Ishikawa (cell line): ENCODE data around the gene LBR.

Source experiments
- CEBPB ChIP-seq: IDR thresholded peaks from 2 replicates; pipeline ENCODE4 v1.6.1; 2012
- CREB1 ChIP-seq: IDR thresholded peaks from 2 replicates; pipeline ENCODE4 v1.6.1; 2012; ENCODE audit warnings: low read depth
- EGR1 ChIP-seq: IDR thresholded peaks from 2 replicates; pipeline ENCODE4 v1.6.1; 2012
- EP300 ChIP-seq: IDR thresholded peaks from 2 replicates; pipeline ENCODE4 v1.6.1; 2012; ENCODE audit warnings: borderline replicate concordance
- FOXM1 ChIP-seq: IDR thresholded peaks from 2 replicates; pipeline ENCODE4 v1.6.1; 2012; ENCODE audit warnings: low read depth, borderline replicate concordance
- NFIC ChIP-seq: IDR thresholded peaks from 2 replicates; pipeline ENCODE4 v1.6.1; 2012
- RAD21 ChIP-seq: IDR thresholded peaks from 2 replicates; pipeline ENCODE4 v1.6.1; 2012; ENCODE audit warnings: low read depth
- REST ChIP-seq: IDR thresholded peaks from 2 replicates; pipeline ENCODE4 v1.6.1; 2012; ENCODE audit warnings: low read depth, mild to moderate bottlenecking
- TAF1 ChIP-seq: IDR thresholded peaks from 2 replicates; pipeline ENCODE4 v1.6.1; 2012; ENCODE audit warnings: low read depth, mild to moderate bottlenecking
- TCF12 ChIP-seq: IDR thresholded peaks from 2 replicates; pipeline ENCODE4 v1.6.1; 2012; ENCODE audit warnings: low read depth
- TEAD4 ChIP-seq: IDR thresholded peaks from 2 replicates; pipeline ENCODE4 v1.6.1; 2012
- YY1 ChIP-seq: IDR thresholded peaks from 2 replicates; pipeline ENCODE4 v1.6.1; 2012; ENCODE audit warnings: low read depth
- ZBTB7A ChIP-seq: IDR thresholded peaks from 2 replicates; pipeline ENCODE4 v1.6.1; 2012; ENCODE audit warnings: low read depth
- TF ChIP-seq, protein P1 (sequence below): IDR thresholded peaks from 2 replicates; pipeline ENCODE4 v1.6.1; 2012
- TF ChIP-seq, protein P2 (sequence below): IDR thresholded peaks from 2 replicates; pipeline ENCODE4 v1.6.1; 2012

LBR gene

GRCh38 chr1:225415967-225416745 lies 11.7 kb downstream of the LBR start:
- TF ChIP-seq RAD21 (no peak), CEBPB (no peak), TEAD4 (no peak)

DNA sequence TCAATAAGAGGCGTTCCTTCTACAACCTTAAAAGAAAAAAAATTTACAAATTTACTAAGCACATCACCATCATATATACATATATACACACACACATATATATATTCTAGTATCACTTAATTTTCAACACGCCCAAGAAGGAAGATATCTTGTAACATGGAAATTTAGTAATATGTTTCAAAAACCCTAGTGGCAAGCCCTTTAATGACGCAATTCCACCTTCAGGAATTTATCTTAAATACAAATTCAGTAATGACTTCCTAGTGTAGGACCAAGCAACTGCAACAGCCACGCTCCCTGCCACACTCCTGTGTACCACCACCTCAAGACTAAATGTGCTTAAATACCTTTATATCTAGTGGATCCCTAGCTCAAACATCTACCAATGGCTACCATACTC lies 12.5 kb downstream of the LBR start:
- TF ChIP-seq NFIC (no peak), YY1 (no peak), CREB1 (no peak), RAD21 (no peak), TEAD4 (no peak), EGR1 (no peak), CEBPB (peak; percentile 38; the same call in 1 of the 2 replicates), TCF12 (no peak), REST (no peak)

DNA sequence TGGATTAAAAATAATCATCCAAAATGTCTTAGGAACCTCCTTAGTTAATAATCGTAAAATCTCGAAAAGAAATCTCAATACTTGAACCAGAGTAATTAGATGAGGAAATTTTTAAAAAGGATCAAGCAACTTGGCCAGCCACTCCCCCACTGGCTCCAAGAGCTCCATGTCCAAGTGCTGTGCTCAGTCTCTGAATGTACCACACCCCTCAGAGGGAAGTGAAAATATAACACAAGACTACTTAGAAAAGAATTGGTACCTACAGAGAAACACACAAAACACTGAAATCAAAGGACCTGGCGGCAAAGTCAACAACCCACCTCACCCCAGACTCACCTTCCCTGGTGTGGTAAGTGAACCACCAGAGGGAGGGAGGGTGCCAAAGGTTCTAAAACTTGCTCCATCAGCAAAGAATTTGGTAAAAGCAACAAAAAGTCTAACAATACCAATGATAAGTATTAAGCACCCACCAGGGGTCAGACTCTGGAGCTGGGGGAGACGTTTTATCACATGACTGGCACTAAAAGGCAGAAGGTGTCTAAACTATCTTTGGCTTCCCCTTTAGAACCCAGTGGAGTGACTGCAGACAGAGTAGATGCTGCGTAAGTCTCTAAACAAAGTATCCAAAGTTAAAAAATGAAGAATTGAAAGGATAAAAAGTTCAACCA lies 14.0 kb downstream of the LBR start:
- no peak for TF ChIP-seq CREB1
- no peak for TF ChIP-seq TCF12
- no peak for TF ChIP-seq TEAD4
- TF ChIP-seq EGR1 = no peak

DNA sequence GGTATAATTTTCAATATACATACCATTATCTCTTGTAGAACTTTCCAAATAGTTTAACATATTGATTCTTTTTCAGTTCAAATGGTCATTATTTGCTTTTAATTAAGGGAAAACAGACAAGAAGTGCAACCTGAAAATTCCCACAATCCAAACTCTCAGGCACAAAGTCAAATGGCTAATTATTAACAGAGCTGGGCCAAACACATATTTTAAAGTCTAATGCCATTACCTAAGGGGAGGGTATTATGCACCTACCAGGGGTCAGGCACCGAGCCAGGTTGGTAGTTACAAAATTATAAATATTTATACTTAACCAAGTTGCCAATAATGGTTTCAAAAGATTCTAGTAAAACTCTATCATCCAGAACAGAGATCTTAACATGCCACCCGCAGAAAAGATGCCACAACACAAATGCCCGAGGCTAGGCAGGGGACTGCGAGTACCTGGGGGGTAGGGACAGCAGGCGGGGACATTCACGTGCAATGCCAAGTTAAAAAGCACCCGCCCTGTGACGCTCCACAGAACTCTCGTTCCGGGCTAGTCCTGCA lies 15.0 kb downstream of the LBR start:
- TF ChIP-seq NFIC = no peak
- no peak for TF ChIP-seq EGR1
- TF ChIP-seq TEAD4 = no peak
- no peak for TF ChIP-seq YY1
- TF ChIP-seq TCF12 = no peak
- TF ChIP-seq CEBPB = no peak

- TF ChIP-seq NFIC = no peak
- TF ChIP-seq TCF12 = no peak
- TF ChIP-seq CREB1 = no peak
- TF ChIP-seq YY1 = no peak
- TF ChIP-seq EP300 = no peak
- TF ChIP-seq ZBTB7A = no peak
- TF ChIP-seq TEAD4 = no peak
- no peak for TF ChIP-seq FOXM1
- TF ChIP-seq, protein P1, sequence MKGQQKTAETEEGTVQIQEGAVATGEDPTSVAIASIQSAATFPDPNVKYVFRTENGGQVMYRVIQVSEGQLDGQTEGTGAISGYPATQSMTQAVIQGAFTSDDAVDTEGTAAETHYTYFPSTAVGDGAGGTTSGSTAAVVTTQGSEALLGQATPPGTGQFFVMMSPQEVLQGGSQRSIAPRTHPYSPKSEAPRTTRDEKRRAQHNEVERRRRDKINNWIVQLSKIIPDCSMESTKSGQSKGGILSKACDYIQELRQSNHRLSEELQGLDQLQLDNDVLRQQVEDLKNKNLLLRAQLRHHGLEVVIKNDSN = no peak
- TF ChIP-seq TAF1 = no peak
- TF ChIP-seq EGR1 = no peak
- TF ChIP-seq, protein P2, sequence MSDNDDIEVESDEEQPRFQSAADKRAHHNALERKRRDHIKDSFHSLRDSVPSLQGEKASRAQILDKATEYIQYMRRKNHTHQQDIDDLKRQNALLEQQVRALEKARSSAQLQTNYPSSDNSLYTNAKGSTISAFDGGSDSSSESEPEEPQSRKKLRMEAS = no peak
Measured at GRCh38 chr1:225412321-225412720, 15.5 kb downstream of the LBR start.

- TF ChIP-seq FOXM1 (no peak), TAF1 (no peak), ZBTB7A (no peak), CEBPB (no peak), EGR1 (no peak), NFIC (no peak), CREB1 (no peak), TEAD4 (no peak), TCF12 (no peak), YY1 (no peak)
- TF ChIP-seq, protein P1 = no peak
- TF ChIP-seq, protein P2 = no peak
Measured at GRCh38 chr1:225410036-225410435, 17.8 kb downstream of the LBR start.

GRCh38 chr1:225409051-225409450 lies 18.8 kb downstream of the LBR start:
- TF ChIP-seq TAF1 (no peak), RAD21 (no peak), NFIC (no peak), YY1 (no peak)
- TF ChIP-seq, protein P1 = no peak
